ENCODE results near the gene BBLN. TPM values are rescaled to one million over a fixed set of nuclear protein-coding genes. Genes with fewer than 3 reads are reported as not detected.
A peak's percentile ranks its signal among the peaks of the same experiment; 100 is the strongest.

The BBLN gene
- total RNA-seq, 2 donors from 2014 or later, result 333 to 437 TPM

GRCh38 chr9:128185979-128186965 is 26.2 kb downstream of the BBLN start:
- H3K4me1 ChIP-seq (replicated peaks), result peaks cover 11% of the 10 kb centered on the region
- DNase-seq (ENCODE audit: low spot score), result no peak
- intact Hi-C loops (cut with DNase I), result no loop called here
- H3K27me3 ChIP-seq (replicated peaks; ENCODE audit: insufficient read depth), result no peaks in the 10 kb centered on the region
- H3K27ac ChIP-seq, result no peak overlapping the region
- no peaks in the 10 kb centered on the region for H3K9me3 ChIP-seq
- 93% methylated on average over 11 of the region's 11 CpGs for WGBS
- H3K4me3 ChIP-seq, result no peak overlapping the region
- H3K36me3 ChIP-seq, result peaks cover 0 to 8% of the 10 kb centered on the region in 2 donors
- TF ChIP-seq POLR2AphosphoS5 (IDR thresholded peaks at IDR 0.05) (no peak), POLR2A (IDR thresholded peaks at IDR 0.05) (no peak), CTCF (IDR thresholded peaks at IDR 0.05) (no peak)

GRCh38 chr9:128187361-128187760 is 27.3 kb downstream of the BBLN start:
- DNase-seq (ENCODE audit: low spot score), result no peak
- TF ChIP-seq POLR2A (IDR thresholded peaks at IDR 0.05) (no peak), POLR2AphosphoS5 (IDR thresholded peaks at IDR 0.05) (no peak), CTCF (IDR thresholded peaks at IDR 0.05) (no peak)
- Histone ChIP-seq H3K4me1 (replicated peaks) (peaks cover 11% of the 10 kb centered on the region), H3K4me3 (no peak overlapping the region), H3K27ac (no peak overlapping the region), H3K27me3 (replicated peaks; ENCODE audit: insufficient read depth) (no peaks in the 10 kb centered on the region), H3K36me3 (peaks cover 0 to 8% of the 10 kb centered on the region in 2 donors), H3K9me3 (no peaks in the 10 kb centered on the region)
- intact Hi-C loops (cut with DNase I), result no loop called here
- 97% methylated on average over 2 of the region's 2 CpGs for WGBS

- WGBS, result 75% methylated on average over 1 of the region's 1 CpG
- no peak for DNase-seq (ENCODE audit: low spot score)
- Histone ChIP-seq H3K9me3 (no peaks in the 10 kb centered on the region), H3K4me3 (no peak overlapping the region), H3K27me3 (replicated peaks; ENCODE audit: insufficient read depth) (no peaks in the 10 kb centered on the region), H3K4me1 (replicated peaks) (peaks cover 11% of the 10 kb centered on the region), H3K27ac (no peak overlapping the region), H3K36me3 (peaks cover 0 to 8% of the 10 kb centered on the region in 2 donors)
- intact Hi-C loops (cut with DNase I), result no loop called here
- TF ChIP-seq POLR2A (IDR thresholded peaks at IDR 0.05) (no peak), CTCF (IDR thresholded peaks at IDR 0.05) (no peak), POLR2AphosphoS5 (IDR thresholded peaks at IDR 0.05) (no peak)
These were observed 28.1 kb downstream of the BBLN start for GRCh38 chr9:128188209-128188608.

- DNase-seq (ENCODE audit: low spot score), result no peak
- Histone ChIP-seq H3K9me3 (no peaks in the 10 kb centered on the region), H3K4me3 (peak overlapping the region in 1 of 2 donors; percentile 97), H3K27me3 (replicated peaks; ENCODE audit: insufficient read depth) (no peaks in the 10 kb centered on the region), H3K4me1 (replicated peaks) (peaks cover 11% of the 10 kb centered on the region), H3K27ac (no peak overlapping the region), H3K36me3 (peaks cover 0 to 7% of the 10 kb centered on the region in 2 donors)
- WGBS, result 44% methylated on average over 2 of the region's 2 CpGs
- intact Hi-C loops (cut with DNase I), result loop anchor here (10.0 kb wide), 1 partner anchor 85 kb away; the partner anchor contains the start of genes GOLGA2 and SWI5
- TF ChIP-seq CTCF (IDR thresholded peaks at IDR 0.05) (no peak), POLR2AphosphoS5 (IDR thresholded peaks at IDR 0.05) (no peak), POLR2A (IDR thresholded peaks at IDR 0.05) (no peak)
These were observed 29.9 kb downstream of the BBLN start for GRCh38 chr9:128190013-128190412.

Data from prostate gland (tissue), 2 donors.